HCT116 (cell line): ENCODE data around the gene MRPL24. TPM values are rescaled to one million over a fixed set of nuclear protein-coding genes. Genes with fewer than 3 reads are reported as not detected.

Source experiments
- ATAC-seq: fragments of 200-7000 bp; cut with Tn5 transposase; 2 replicates; pipeline ENCODE4 v1.9.1; 2020; ENCODE audit warnings: mild to moderate bottlenecking, moderate library complexity
- BruUV-seq: library from RNA; stranded (reverse); fragments of 400-500 nt; replicated peaks from 2 replicates; lab custom pipeline; 2021; lab: Mats Ljungman, UMichigan
- CTCF ChIA-PET: fragments of 300-600 bp; sonication (Branson Sonifier 250); formaldehyde crosslinking; loops from one replicate; lab custom pipeline; 2021; ENCODE audit warnings: antibody characterized with exemption; lab: Charles Lee
- POLR2A ChIA-PET: fragments of 300-600, 350-600 bp; sonication (Branson Sonifier 250); formaldehyde crosslinking; loops from one replicate; lab custom pipeline; 2021; ENCODE audit warnings: antibody characterized with exemption; lab: Charles Lee
- RAD21 ChIA-PET, 2 experiments: fragments of 300-600 bp; sonication (Branson Sonifier 250); formaldehyde crosslinking; loops; one replicate each; lab custom pipeline; 2023; ENCODE audit warnings: low total read pairs in 2 of 2; ENCODE audit not compliant: uncharacterized antibody in 2 of 2, unreplicated experiment in 2 of 2, low non-redundant PET in 1 of 2; lab: Charles Lee
- DNase-seq: peaks from one replicate; pipeline ENCODE4 v3.0.0-alpha.2; 2010; ENCODE audit warnings: low read depth, low spot score
- H2AFZ ChIP-seq: fragments of 200-600 bp; shearing (Covaris generic), sonication (generic); 2 replicates; pipeline ENCODE4 v1.6.1; 2017; ENCODE audit warnings: low read depth, mixed run types, mixed read lengths, antibody characterized with exemption, low read length; ENCODE audit not compliant: poor library complexity, severe bottlenecking
- H3K27ac ChIP-seq: 2 replicates; pipeline ENCODE4 v1.5.1; 2012; ENCODE audit warnings: low read depth, low read length
- H3K27me3 ChIP-seq: fragments of 200-600 bp; sonication (generic); 2 replicates; pipeline ENCODE4 v1.6.1; 2016; ENCODE audit warnings: mixed run types, low read length, mixed read lengths; ENCODE audit not compliant: insufficient read depth
- H3K36me3 ChIP-seq, 2 experiments: fragments of 200-500 bp in 1 of 2; fragments of 200-600 bp in 1 of 2; sonication (Bioruptor generic) in 1 of 2; sonication (generic) in 1 of 2; 2 replicates each; pipeline versions ENCODE4 v1.5.1 to v1.6.1; 2014 to 2016; ENCODE audit warnings: low read length in 2 of 2, inconsistent platforms in 1 of 2, mixed read lengths in 1 of 2, mixed run types in 1 of 2; ENCODE audit not compliant: insufficient read depth in 2 of 2, control insufficient read depth in 1 of 2
- H3K4me1 ChIP-seq, 2 experiments: fragments of 200-600 bp in 1 of 2; sonication (generic) in 1 of 2; 2 replicates each; pipeline versions ENCODE4 v1.5.1 to v1.6.1; 2012 to 2017; ENCODE audit warnings: low read length in 2 of 2, inconsistent platforms in 1 of 2, mild to moderate bottlenecking in 1 of 2, mixed read lengths in 1 of 2, mixed run types in 1 of 2, moderate library complexity in 1 of 2; ENCODE audit not compliant: insufficient read depth in 2 of 2, control insufficient read depth in 1 of 2
- H3K4me2 ChIP-seq: fragments of 200-600 bp; sonication (generic); 2 replicates; pipeline ENCODE4 v1.6.1; 2017; ENCODE audit warnings: mixed run types, low read length, mixed read lengths
- H3K4me3 ChIP-seq, 2 experiments: fragments of 200-600 bp in 1 of 2; sonication (generic) in 1 of 2; replicated peaks in 1 of 2; 2 replicates each; pipeline ENCODE4 v1.5.1; 2011 to 2016; ENCODE audit warnings: low read length in 2 of 2, control low read depth in 1 of 2, low read depth in 1 of 2, mild to moderate bottlenecking in 1 of 2, mixed read lengths in 1 of 2, mixed run types in 1 of 2
- H3K79me2 ChIP-seq: fragments of 200-600 bp; sonication (generic); 2 replicates; pipeline ENCODE4 v1.6.1; 2017; ENCODE audit warnings: mild to moderate bottlenecking, mixed run types, low read length, moderate library complexity, mixed read lengths; ENCODE audit not compliant: insufficient read depth
- H3K9ac ChIP-seq: fragments of 200-600 bp; sonication (generic); 2 replicates; pipeline ENCODE4 v1.6.1; 2016; ENCODE audit warnings: low read length, mixed read lengths
- H3K9me2 ChIP-seq: fragments of 200-600 bp; sonication (generic), shearing (Covaris generic); 2 replicates; pipeline ENCODE4 v1.6.1; 2017; ENCODE audit warnings: mixed run types, mild to moderate bottlenecking, moderate library complexity; ENCODE audit not compliant: insufficient read depth
- H3K9me3 ChIP-seq, 2 experiments: fragments of 200-500 bp in 1 of 2; fragments of 200-600 bp in 1 of 2; sonication (Bioruptor generic) in 1 of 2; sonication (generic) in 1 of 2; 2 replicates each; pipeline ENCODE4 v1.6.1; 2014 to 2017; ENCODE audit warnings: low read length in 2 of 2, mixed read lengths in 2 of 2, inconsistent platforms in 1 of 2, low read depth in 1 of 2, mild to moderate bottlenecking in 1 of 2, mixed run types in 1 of 2, moderate library complexity in 1 of 2; ENCODE audit not compliant: control insufficient read depth in 1 of 2, insufficient read depth in 1 of 2
- H4K20me1 ChIP-seq: fragments of 200-600 bp; sonication (generic), shearing (Covaris generic); 2 replicates; pipeline ENCODE4 v1.6.1; 2017; ENCODE audit warnings: mixed run types, mild to moderate bottlenecking, moderate library complexity; ENCODE audit not compliant: insufficient read depth
- ATF3 ChIP-seq: IDR thresholded peaks from 2 replicates; pipeline ENCODE4 v1.6.1; 2012
- CEBPB ChIP-seq: IDR thresholded peaks from 2 replicates; pipeline ENCODE4 v1.6.1; 2012; ENCODE audit warnings: low read depth
- CTCF ChIP-seq, 3 experiments: fragments of 200-600 bp in 1 of 3; sonication (generic) in 1 of 3; IDR thresholded peaks in 2 of 3; conservative IDR thresholded peaks in 1 of 3; 2 replicates each; pipeline ENCODE4 v1.5.1; 2012 to 2017; ENCODE audit warnings: low read depth in 2 of 3, low read length in 2 of 3, antibody characterized with exemption in 1 of 3, borderline replicate concordance in 1 of 3, control low read depth in 1 of 3, mild to moderate bottlenecking in 1 of 3, mixed read lengths in 1 of 3, mixed run types in 1 of 3, moderate library complexity in 1 of 3; ENCODE audit not compliant: insufficient read depth in 1 of 3
- EZH2 ChIP-seq: fragments of 200-600 bp; sonication (generic); IDR thresholded peaks from 2 replicates; pipeline ENCODE4 v1.6.1; 2017; ENCODE audit warnings: antibody characterized with exemption, mixed run types
- EZH2phosphoT487 ChIP-seq: fragments of 200-600 bp; IDR thresholded peaks from 2 replicates; pipeline ENCODE4 v1.6.1; 2018; ENCODE audit warnings: antibody characterized with exemption, borderline replicate concordance
- FOSL1 ChIP-seq: IDR thresholded peaks from 2 replicates; pipeline ENCODE4 v1.6.1; 2012; ENCODE audit warnings: low read depth
- JUND ChIP-seq: IDR thresholded peaks from 2 replicates; pipeline ENCODE4 v1.6.1; 2012
- MAX ChIP-seq: IDR thresholded peaks from 2 replicates; pipeline ENCODE4 v1.6.1; 2012
- POLR2AphosphoS5 ChIP-seq: IDR thresholded peaks from 2 replicates; pipeline ENCODE4 v1.6.1; 2011; ENCODE audit warnings: mild to moderate bottlenecking, low read depth, low read length, moderate library complexity
- RAD21 ChIP-seq: IDR thresholded peaks from 2 replicates; pipeline ENCODE4 v1.6.1; 2012; ENCODE audit warnings: low read depth, mild to moderate bottlenecking
- SIN3A ChIP-seq: IDR thresholded peaks from 2 replicates; pipeline ENCODE4 v1.6.1; 2012; ENCODE audit warnings: low read depth
- SP1 ChIP-seq: IDR thresholded peaks from 2 replicates; pipeline ENCODE4 v1.6.1; 2012; ENCODE audit warnings: low read depth
- SRF ChIP-seq: IDR thresholded peaks from 2 replicates; pipeline ENCODE4 v1.6.1; 2012; ENCODE audit warnings: low read depth
- YY1 ChIP-seq: IDR thresholded peaks from 2 replicates; pipeline ENCODE4 v1.6.1; 2011; ENCODE audit warnings: low read length, low read depth, moderate library complexity, mild to moderate bottlenecking; ENCODE audit not compliant: insufficient replicate concordance; ENCODE audit errors: extremely low read depth
- intact Hi-C: fragments of 100-400 bp; cut with micrococcal nuclease; formaldehyde crosslinking; loops from 2 replicates; pipeline ENCODE4 v1.10.0; 2022
- total RNA-seq: library from RNA; stranded (reverse); gene quantifications from one replicate; pipeline ENCODE4 v1.2.1, GENCODE V29; 2021; ENCODE audit not compliant: unreplicated experiment
- TF ChIP-seq, protein P1 (sequence below): IDR thresholded peaks from 2 replicates; pipeline ENCODE4 v1.6.1; 2011; ENCODE audit warnings: mild to moderate bottlenecking, low read length, moderate library complexity; ENCODE audit not compliant: insufficient replicate concordance; ENCODE audit errors: extremely low read depth

MRPL24 gene
- total RNA-seq, 1 experiment from 2014 or later: 111 TPM

DNA sequence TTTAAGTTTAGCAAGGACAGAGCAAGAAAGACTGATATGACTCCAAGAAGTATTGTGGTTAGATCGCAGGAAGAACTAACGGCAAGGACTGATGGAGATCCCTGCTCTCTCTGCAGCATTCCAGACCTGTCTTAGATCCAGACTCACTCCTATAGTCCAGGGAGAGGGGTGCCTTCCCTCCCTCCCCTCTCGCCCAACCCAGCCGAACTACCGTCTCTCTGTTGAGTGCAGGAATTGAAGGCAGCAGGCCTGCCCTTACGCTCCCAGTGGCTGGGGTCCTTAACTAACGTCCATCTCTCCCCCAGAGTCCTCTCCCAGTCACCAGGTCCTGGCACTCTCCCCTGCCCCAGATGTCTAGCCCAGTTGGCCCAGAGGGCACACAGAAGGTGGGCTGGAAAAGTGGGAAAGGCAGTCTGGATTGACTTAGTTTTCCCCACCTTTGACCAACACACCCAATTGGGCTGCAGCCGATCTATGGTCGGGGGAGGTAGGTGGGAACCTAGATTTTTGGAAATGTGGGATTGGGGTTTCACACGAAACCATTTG, 36.6 kb downstream of the MRPL24 start:
- Histone ChIP-seq H3K4me2 (peak overlapping the region; percentile 85), H3K36me3 (peaks cover 14 to 18% of the 10 kb centered on the region in 2 experiments; a peak in 3 of 4 replicates), H3K4me1 (peaks cover 53 to 68% of the 10 kb centered on the region in 2 experiments), H3K4me3 (peak overlapping the region; percentile 62 to 63), H3K27ac (peak overlapping the region; percentile 89), H3K79me2 (peaks cover 27% of the 10 kb centered on the region), H3K9me2 (no peaks in the 10 kb centered on the region), H3K9ac (peak overlapping the region; percentile 80), H4K20me1 (no peaks in the 10 kb centered on the region), H2AFZ (no peak overlapping the region), H3K9me3 (no peaks in the 10 kb centered on the region), H3K27me3 (no peaks in the 10 kb centered on the region)
- DNase-seq: no peak
- CTCF ChIA-PET: interaction anchor here (2.5 to 14.7 kb wide), 2 partner anchors 13 to 21 kb away, joined by 56 to 310 read pairs; no protein-coding TSS in a partner anchor
- POLR2A ChIA-PET: interaction anchor here (1.1 to 6.4 kb wide), 6 partner anchors 10 to 371 kb away, joined by 4 to 87 read pairs (median 13); partner anchors contain the start of genes ISG20L2 and METTL25B
- intact Hi-C loops: no loop called here
- no TSS peak for BruUV-seq
- TF ChIP-seq ATF3 (no peak), SP1 (no peak), EZH2phosphoT487 (no peak), FOSL1 (no peak), SIN3A (no peak)
- no peak for ATAC-seq
- RAD21 ChIA-PET: interaction anchor here (1.3 to 3.5 kb wide), 2 partner anchors 14 kb away, joined by 3 to 45 read pairs; no protein-coding TSS in a partner anchor

GRCh38 chr1:156703741-156704140, 37.1 kb downstream of the MRPL24 start:
- no TSS peak for BruUV-seq
- H3K4me3 ChIP-seq: peak overlapping the region; percentile 62 to 63
- intact Hi-C loops: no loop called here
- ATAC-seq (no peak), DNase-seq (no peak)
- H3K27me3 ChIP-seq: no peaks in the 10 kb centered on the region
- H3K9me3 ChIP-seq: no peaks in the 10 kb centered on the region
- ChIA-PET RAD21 (interaction anchor here in 1 of 2 experiments (1.3 kb wide), 1 partner anchor 14 kb away, joined by 3 read pairs; no protein-coding TSS in a partner anchor), CTCF (interaction anchor here (1.5 to 14.7 kb wide), 2 partner anchors 13 to 22 kb away, joined by 7 to 310 read pairs; no protein-coding TSS in a partner anchor), POLR2A (interaction anchor here (3.0 to 6.4 kb wide), 3 partner anchors 9 to 18 kb away, joined by 11 to 87 read pairs (median 36); no protein-coding TSS in a partner anchor)
- peak overlapping the region; percentile 85 for H3K4me2 ChIP-seq
- H3K9ac ChIP-seq: peak overlapping the region; percentile 80
- H3K36me3 ChIP-seq: peaks cover 19 to 22% of the 10 kb centered on the region in 2 experiments; a peak in 3 of 4 replicates
- H3K9me2 ChIP-seq: no peaks in the 10 kb centered on the region
- peaks cover 27% of the 10 kb centered on the region for H3K79me2 ChIP-seq
- peaks cover 48 to 63% of the 10 kb centered on the region in 2 experiments for H3K4me1 ChIP-seq
- H2AFZ ChIP-seq: no peak overlapping the region
- peak overlapping the region; percentile 89 for H3K27ac ChIP-seq
- H4K20me1 ChIP-seq: no peaks in the 10 kb centered on the region
- TF ChIP-seq POLR2AphosphoS5 (no peak), EZH2 (no peak), JUND (no peak), SRF (no peak), CTCF (IDR thresholded peaks at IDR 0.05 in 2 of 3, conservative IDR thresholded peaks at IDR 0.05 in 1 of 3; ENCODE audit: borderline replicate concordance in 1 of 3, insufficient read depth in 1 of 3, low read depth in 2 of 3, low read length in 2 of 3) (no peak), YY1 (no peak), EZH2phosphoT487 (no peak), SIN3A (no peak), CEBPB (no peak), MAX (no peak), RAD21 (no peak)
- TF ChIP-seq, protein P1, sequence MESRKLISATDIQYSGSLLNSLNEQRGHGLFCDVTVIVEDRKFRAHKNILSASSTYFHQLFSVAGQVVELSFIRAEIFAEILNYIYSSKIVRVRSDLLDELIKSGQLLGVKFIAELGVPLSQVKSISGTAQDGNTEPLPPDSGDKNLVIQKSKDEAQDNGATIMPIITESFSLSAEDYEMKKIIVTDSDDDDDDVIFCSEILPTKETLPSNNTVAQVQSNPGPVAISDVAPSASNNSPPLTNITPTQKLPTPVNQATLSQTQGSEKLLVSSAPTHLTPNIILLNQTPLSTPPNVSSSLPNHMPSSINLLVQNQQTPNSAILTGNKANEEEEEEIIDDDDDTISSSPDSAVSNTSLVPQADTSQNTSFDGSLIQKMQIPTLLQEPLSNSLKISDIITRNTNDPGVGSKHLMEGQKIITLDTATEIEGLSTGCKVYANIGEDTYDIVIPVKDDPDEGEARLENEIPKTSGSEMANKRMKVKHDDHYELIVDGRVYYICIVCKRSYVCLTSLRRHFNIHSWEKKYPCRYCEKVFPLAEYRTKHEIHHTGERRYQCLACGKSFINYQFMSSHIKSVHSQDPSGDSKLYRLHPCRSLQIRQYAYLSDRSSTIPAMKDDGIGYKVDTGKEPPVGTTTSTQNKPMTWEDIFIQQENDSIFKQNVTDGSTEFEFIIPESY: no peak
